ENCODE measurements around the gene RAD51B.
A peak's percentile ranks its signal among the peaks of the same experiment; 100 is the strongest.
"Not testable (repeated sequence)": the region's sequence is repeated elsewhere in the genome, so short reads cannot be mapped to it uniquely, and the experiment has no call there.

Gene RAD51B

GRCh38 chr14:68258995-68259394 lies 439.4 kb downstream of the RAD51B start:
- DNase-seq: not testable (repeated sequence)

GRCh38 chr14:68260121-68260520 lies 440.5 kb downstream of the RAD51B start:
- no peak for DNase-seq

GRCh38 chr14:68261092-68261842 lies 441.7 kb downstream of the RAD51B start:
- peak; percentile 18 to 29 for DNase-seq

GRCh38 chr14:68262567-68262966 lies 443.0 kb downstream of the RAD51B start:
- DNase-seq: no peak

GRCh38 chr14:68263563-68264259 lies 444.1 kb downstream of the RAD51B start:
- DNase-seq: no peak

GRCh38 chr14:68264260-68264569 lies 444.6 kb downstream of the RAD51B start:
- no peak for DNase-seq

GRCh38 chr14:68266998-68267397 lies 447.4 kb downstream of the RAD51B start:
- no peak for DNase-seq

GRCh38 chr14:68268197-68268596 lies 448.6 kb downstream of the RAD51B start:
- DNase-seq: no peak

GRCh38 chr14:68268719-68269118 lies 449.1 kb downstream of the RAD51B start:
- DNase-seq: no peak

GRCh38 chr14:68269136-68269927 lies 449.8 kb downstream of the RAD51B start:
- DNase-seq: no peak

GRCh38 chr14:68270342-68270741 lies 450.8 kb downstream of the RAD51B start:
- no peak for DNase-seq

- no peak for DNase-seq
Measured at GRCh38 chr14:68271913-68272391, 452.4 kb downstream of the RAD51B start.

- DNase-seq: no peak
Measured at GRCh38 chr14:68273413-68273812, 453.8 kb downstream of the RAD51B start.

GRCh38 chr14:68274725-68275124 lies 455.1 kb downstream of the RAD51B start:
- no peak for DNase-seq

GRCh38 chr14:68278576-68279436 lies 459.2 kb downstream of the RAD51B start:
- no peak for DNase-seq

GRCh38 chr14:68279437-68279720 lies 459.8 kb downstream of the RAD51B start:
- no peak for DNase-seq

- DNase-seq: no peak
Measured at GRCh38 chr14:68279777-68280233, 460.2 kb downstream of the RAD51B start.

- no peak for DNase-seq
Measured at GRCh38 chr14:68281497-68281896, 461.9 kb downstream of the RAD51B start.

GRCh38 chr14:68282479-68283377 lies 463.1 kb downstream of the RAD51B start:
- DNase-seq: no peak

- no peak for DNase-seq
Measured at GRCh38 chr14:68283378-68284123, 464.0 kb downstream of the RAD51B start.

- DNase-seq: no peak
Measured at GRCh38 chr14:68284333-68284732, 464.8 kb downstream of the RAD51B start.
